ENCODE data around the gene KLF16. TPM values are rescaled to one million over a fixed set of nuclear protein-coding genes. Genes with fewer than 3 reads are reported as not detected.

Gene KLF16
- total and polyA plus RNA-seq, 9 of the 15 experiments (the other 6 are each of a cell fraction or from before 2014, with no cell fraction given), result 0.04 to 60.4 (median 6.8) TPM

GRCh38 chr19:1866693-1867348, 3.4 kb upstream of the KLF16 start (continued):
- no peak for TF ChIP-seq HMGXB4 (CRISPR knock-in tag; IDR thresholded peaks at IDR 0.05)
- TF ChIP-seq POLR3G (IDR thresholded peaks at IDR 0.05; ENCODE audit: extremely low read depth, insufficient read length, insufficient replicate concordance), result no peak
- TF ChIP-seq TCF7L2 (IDR thresholded peaks at IDR 0.05; ENCODE audit: low read depth, low read length), result no peak
- no peak for TF ChIP-seq NONO (IDR thresholded peaks at IDR 0.05; ENCODE audit: low read depth in 2 of 2, low read length in 1 of 2)
- TF ChIP-seq KAT2B (IDR thresholded peaks at IDR 0.05; ENCODE audit: low read depth, low read length), result no peak
- no peak for TF ChIP-seq MLX (CRISPR knock-in tag; conservative IDR thresholded peaks at IDR 0.05)
